ENCODE results near the gene ALK.

The ALK gene

GRCh38 chr2:29573147-29573546 is 348.2 kb downstream of the ALK start:
- DNase-seq, result no peak

- no peak for DNase-seq
These were observed 350.8 kb downstream of the ALK start for GRCh38 chr2:29570539-29570938.

- no peak for DNase-seq
These were observed 353.4 kb downstream of the ALK start for GRCh38 chr2:29567906-29568520.

GRCh38 chr2:29563697-29564096 is 357.7 kb downstream of the ALK start:
- DNase-seq, result no peak

DNA sequence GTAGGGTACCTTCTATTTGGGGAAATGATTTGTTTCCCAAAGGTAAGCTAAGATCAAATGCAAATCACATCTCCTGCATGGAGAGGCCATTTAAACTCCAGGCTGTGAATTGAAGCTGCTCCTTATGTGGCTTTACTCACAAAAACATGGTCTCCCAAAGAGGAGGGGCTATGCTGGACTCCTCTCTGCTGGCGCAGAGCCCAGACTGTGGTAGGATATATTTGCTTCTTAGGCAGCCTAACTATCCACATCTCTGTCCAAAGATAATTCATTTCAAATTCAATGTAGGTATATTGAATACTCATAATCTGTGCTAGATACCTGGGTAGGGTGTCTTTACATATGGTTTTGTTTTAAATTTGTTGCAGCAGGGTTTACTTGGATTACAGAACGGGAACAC is 358.5 kb downstream of the ALK start:
- no peak for DNase-seq

GRCh38 chr2:29562319-29562718 is 359.1 kb downstream of the ALK start:
- DNase-seq, result no peak

GRCh38 chr2:29561628-29562027 is 359.8 kb downstream of the ALK start:
- DNase-seq, result no peak

DNA sequence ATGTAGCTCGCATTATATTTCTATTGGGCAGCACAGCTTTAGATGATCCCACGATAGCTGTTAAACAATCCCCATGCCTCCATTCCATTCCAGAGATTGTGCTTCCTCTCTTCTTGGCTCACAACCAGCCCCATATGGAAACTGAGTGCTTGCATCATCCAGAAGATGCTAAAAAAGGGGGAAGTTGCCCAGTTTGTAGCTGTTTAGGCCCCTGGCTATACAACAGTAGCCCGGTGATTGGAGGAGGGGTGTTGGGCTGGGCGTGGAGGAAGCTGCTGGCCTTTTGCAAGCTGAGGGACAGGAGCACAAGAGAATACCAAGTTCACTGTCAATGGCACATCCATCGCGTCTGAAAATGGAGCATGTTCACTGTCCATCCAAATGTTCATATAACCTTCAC is 360.2 kb downstream of the ALK start:
- no peak for DNase-seq

DNA sequence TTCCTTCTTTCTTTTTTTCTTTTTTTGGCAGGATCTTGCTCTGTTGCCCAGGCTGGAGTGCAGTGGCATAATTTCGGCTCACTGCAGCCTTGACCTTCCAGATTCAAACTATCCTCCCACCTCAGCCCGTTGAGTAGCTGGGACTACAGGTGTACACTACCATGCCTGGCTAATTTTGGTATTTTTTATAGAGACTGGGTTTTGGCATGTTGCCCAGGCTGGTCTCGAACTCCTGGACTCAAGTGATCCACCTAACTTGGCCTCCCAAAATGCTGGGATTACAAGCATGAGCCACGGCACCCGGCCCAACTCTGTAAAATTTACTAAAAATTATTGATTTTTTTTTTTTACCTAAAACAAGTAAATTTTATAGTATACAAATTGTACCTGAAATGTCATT is 360.8 kb downstream of the ALK start:
- no peak for DNase-seq

DNA sequence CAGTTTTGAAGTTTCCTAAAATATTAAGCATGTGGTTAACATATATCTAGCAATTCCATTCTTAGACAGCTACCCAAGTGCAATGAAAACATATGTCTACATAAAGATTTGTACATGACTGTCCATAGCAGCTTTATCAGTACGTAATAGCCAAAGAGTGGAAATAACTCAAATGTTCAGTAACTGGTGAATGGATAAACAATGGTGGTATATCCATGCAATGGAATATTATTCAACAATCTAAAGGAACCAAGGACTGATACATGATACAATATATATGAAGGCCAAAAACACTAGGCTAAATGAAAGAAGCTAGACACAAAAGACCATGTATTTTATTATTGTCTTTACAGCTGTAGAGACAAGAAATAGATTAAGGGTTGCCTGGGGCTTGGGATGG is 361.4 kb downstream of the ALK start:
- no peak for DNase-seq

DNA sequence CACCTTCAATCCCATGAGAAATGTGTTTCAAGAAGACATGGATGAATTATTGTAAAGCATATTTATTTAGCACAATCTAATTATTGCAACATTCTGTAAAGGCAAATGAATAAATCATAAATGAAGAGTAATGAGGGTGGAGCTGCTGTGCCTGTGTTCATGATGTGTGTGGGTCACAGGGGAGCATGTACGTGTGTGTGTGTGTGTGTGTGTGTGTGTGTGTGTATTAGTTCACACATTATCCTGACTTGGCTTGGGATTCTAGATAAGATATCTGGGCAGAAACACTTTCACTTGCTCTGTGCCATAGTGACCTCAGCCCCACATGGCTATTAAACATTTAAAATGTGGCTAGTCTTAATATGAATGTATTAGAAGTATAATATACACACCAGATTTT is 361.8 kb downstream of the ALK start:
- DNase-seq, result no peak

DNA sequence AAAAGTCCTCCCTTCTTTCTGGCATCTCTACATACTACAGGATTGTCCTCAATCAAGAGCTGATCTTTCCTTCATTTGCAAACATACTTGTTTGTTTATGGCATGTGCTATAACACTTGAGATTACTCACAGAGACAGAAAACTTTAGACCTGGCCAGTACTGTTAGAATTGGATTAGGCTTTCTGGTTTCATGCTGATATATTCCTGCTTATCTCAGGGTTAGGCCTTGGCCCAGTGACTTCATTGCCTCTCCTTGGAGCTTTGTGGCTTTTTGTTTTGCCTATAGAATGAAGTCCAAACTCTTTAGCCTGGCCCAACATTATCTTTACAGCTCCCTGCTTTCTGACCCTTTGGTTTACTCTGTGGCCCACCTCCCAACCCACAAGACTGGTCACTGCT is 363.3 kb downstream of the ALK start:
- no peak for DNase-seq

DNA sequence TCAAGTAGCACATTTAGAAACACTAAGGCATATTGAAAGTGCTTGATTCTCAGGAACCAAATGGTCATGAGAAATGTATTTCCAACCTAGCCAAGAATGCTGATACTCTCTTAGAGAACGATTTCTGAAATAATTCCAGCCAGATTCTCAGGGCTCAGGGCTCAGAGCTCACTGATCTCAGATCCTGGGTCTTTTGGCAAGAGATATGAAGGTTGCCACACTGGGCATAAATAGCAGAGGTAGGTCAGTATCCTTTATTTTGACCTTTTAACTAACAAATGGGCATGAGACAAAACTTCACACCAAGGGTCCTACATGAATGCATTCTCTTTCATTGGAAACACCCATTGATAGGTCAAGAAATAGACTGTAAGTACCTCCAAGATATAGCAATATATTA is 364.1 kb downstream of the ALK start:
- no peak for DNase-seq

DNA sequence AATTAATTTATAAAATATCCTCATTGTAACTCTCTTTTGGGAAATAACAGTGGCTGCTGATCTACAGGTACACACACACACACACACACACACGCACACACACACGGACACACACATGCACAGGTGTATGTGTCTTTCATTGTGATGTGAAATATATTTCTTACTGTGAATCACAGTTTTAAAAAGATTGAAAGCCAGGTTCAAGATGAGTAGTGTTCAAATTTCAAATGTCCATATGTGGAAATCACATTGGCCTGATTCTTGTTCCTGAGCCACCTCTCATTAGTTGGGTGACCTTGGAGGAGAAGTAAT is 372.4 kb downstream of the ALK start:
- DNase-seq, result no peak

- DNase-seq, result no peak
These were observed 376.5 kb downstream of the ALK start for GRCh38 chr2:29544917-29545316.

DNA sequence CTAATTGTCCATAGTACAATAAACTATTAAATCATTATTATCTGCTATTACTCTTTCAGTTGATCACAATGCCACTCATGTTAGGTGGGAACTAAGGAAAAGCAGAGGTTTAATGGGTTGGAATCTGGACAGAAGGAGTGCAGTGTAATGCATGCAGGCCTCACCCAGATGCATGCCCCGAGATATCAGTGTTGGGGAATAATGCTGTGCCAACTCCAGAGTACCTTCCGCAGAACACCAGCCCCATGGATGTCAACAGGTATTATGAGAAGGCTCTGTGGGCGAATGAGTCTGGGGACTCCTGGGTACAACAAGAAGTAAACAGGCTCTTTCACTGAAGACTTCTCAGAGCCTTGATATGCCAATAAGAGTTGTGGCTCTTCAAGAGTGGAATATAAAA is 377.4 kb downstream of the ALK start:
- DNase-seq, result no peak

DNA sequence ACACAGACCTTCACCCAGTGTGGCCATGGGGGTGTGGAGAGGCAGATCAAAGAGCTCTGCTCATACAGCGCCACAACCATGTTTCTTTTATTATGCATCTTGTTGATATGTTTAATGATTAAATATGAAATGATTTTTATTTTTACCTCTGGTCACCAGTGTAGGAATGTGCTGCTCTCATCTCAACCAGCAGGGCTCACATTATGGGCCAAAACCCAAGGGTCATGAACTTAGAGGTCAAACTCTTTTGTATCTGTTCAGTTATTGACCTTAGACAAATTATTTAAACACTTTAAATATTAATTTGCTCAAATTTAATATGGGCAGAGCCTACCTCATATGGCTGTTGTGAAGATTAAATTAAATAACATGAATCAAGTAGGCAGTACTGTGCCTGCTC is 386.2 kb downstream of the ALK start:
- DNase-seq, result no peak

- DNase-seq, result no peak
These were observed 388.9 kb downstream of the ALK start for GRCh38 chr2:29532436-29532835.

- DNase-seq, result no peak
These were observed 389.8 kb downstream of the ALK start for GRCh38 chr2:29531626-29532025.

- DNase-seq, result no peak
These were observed 391.1 kb downstream of the ALK start for GRCh38 chr2:29530281-29530680.

- peak in 1 of 2 donors; percentile 65 for DNase-seq
These were observed 392.4 kb downstream of the ALK start for GRCh38 chr2:29528891-29529520.

GRCh38 chr2:29528371-29528770 is 393.0 kb downstream of the ALK start:
- DNase-seq, result no peak

DNA sequence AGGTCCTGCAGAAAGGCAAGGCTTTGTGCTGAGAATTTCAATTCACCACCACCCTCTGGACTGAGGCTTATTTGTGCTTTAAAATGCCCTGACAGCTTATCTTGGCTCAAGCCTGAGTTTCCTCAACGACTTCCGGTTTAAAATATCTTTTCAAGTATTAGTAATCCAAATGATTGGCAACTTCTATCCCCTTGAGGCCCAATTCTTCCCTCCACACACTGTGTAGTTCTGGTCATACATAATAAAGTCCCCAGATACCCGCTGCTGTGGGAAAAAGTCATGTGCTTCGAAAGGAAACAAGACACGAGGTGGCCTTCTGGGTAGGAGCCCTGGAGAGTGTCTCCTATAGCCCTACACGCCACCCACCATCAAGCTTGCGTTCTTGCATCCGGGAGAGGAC is 393.4 kb downstream of the ALK start:
- no peak for DNase-seq

- no peak for DNase-seq
These were observed 394.5 kb downstream of the ALK start for GRCh38 chr2:29526587-29527586.
